ENCODE results near the gene WNT1. TPM values are rescaled to one million over a fixed set of nuclear protein-coding genes. Genes with fewer than 3 reads are reported as not detected.

WNT1 gene
- polyA plus RNA-seq, 3 donors from 2014 or later: 0.86 to 1.2 TPM; not detected in 1

DNA sequence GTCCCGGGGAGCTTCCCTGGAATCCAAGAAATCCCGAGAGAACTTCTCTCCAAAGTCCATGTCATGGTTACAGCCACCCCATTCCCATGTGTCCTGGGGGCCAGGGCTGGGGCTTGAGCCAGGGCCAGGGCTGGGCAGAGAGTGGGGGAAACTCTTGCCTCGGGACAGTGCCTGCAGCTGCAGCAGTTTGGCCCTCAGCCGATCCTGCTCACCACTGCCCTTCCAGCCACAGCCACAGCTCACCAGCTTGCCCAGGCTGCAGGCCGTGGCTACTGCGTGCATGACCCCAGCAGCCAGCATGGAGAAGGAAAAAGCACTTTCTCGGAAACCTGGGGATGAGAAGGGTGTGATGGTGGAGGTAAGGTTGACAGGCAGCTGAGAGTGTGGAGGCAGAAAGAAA, 10.1 kb upstream of the WNT1 start:
- Mint-ChIP-seq H3K27ac (peak overlapping the region in 1 of 6 donors; percentile 21), H3K9me3 (no peaks in the 10 kb centered on the region), H3K4me3 (no peak overlapping the region), H3K4me1 (peaks cover 31 to 34% of the 10 kb centered on the region in 2 donors), H3K36me3 (no peaks in the 10 kb centered on the region), H3K27me3 (ENCODE audit: low read depth in 3 of 3) (peaks cover 15 to 20% (median 19%) of the 10 kb centered on the region in 3 donors)
- DNase-seq: no peak

- Mint-ChIP-seq H3K27me3 (ENCODE audit: low read depth in 3 of 3) (peaks cover 15 to 24% (median 20%) of the 10 kb centered on the region in 3 donors), H3K4me3 (peak overlapping the region in 3 of 5 donors; percentile 23 to 52 (median 30)), H3K27ac (no peak overlapping the region), H3K36me3 (no peaks in the 10 kb centered on the region), H3K9me3 (no peaks in the 10 kb centered on the region), H3K4me1 (peaks cover 33 to 34% of the 10 kb centered on the region in 2 donors)
- no peak for DNase-seq
Observed at GRCh38 chr12:48968467-48968866, 9.7 kb upstream of the WNT1 start.

GRCh38 chr12:48969160-48969771, 8.9 kb upstream of the WNT1 start:
- Mint-ChIP-seq H3K4me1 (peaks cover 33 to 34% of the 10 kb centered on the region in 2 donors), H3K36me3 (no peaks in the 10 kb centered on the region), H3K27ac (no peak overlapping the region), H3K27me3 (ENCODE audit: low read depth in 3 of 3) (peaks cover 15 to 24% (median 18%) of the 10 kb centered on the region in 3 donors), H3K4me3 (peak overlapping the region in 4 of 5 donors; percentile 17 to 38 (median 27)), H3K9me3 (no peaks in the 10 kb centered on the region)
- no peak for DNase-seq

DNA sequence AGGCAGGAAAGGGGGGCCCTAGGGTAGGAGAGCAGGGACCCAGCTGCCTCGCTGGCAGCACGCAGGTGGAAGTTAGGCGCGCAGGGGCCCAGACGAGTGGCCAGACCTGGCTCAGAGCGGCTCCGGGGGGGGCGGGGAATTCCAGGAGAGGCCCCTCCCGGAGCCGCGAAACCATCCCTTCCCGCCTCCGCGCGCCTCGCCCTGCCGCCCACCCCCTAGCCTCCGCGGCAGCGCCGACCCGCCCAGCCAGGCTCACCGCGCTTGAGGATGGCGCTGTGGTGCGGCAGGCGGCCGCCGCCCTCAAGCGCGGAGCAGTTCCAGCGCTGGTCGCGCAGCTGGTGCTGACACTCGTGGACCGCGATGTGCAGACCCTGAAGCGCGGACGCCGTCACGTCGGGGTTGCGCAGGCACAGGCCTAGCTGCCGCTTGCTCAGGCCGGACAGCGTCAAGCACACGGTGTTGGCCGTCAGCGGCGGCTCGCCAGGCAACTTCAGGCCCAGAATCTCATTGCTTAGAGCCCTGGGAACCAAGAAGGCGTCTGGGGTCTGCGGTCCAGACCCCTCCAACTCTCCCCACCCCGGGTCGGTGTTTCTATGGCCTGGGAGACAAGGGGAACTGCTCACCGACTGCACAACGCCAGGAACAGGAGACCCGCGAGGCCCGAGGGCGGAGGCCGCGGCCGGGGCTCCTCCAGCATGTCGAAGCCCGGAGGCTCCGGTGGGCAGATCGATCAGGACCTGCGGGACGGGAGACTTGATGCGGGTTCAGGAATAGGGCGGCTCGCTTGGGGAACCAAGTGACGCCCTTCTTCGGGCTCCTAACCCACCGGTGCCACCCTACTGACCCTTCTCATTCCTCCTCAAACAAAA, 8.1 kb upstream of the WNT1 start:
- H3K4me3 Mint-ChIP-seq: peak overlapping the region; percentile 45 to 79 (median 68)
- H3K27me3 Mint-ChIP-seq (ENCODE audit: low read depth in 3 of 3): peaks cover 15 to 29% (median 18%) of the 10 kb centered on the region in 3 donors
- H3K9me3 Mint-ChIP-seq: no peaks in the 10 kb centered on the region
- no peaks in the 10 kb centered on the region for H3K36me3 Mint-ChIP-seq
- peaks cover 33 to 34% of the 10 kb centered on the region in 2 donors for H3K4me1 Mint-ChIP-seq
- H3K27ac Mint-ChIP-seq: peak overlapping the region in 1 of 6 donors; percentile 69
- DNase-seq: peak; percentile 26 to 43 (median 36)

DNA sequence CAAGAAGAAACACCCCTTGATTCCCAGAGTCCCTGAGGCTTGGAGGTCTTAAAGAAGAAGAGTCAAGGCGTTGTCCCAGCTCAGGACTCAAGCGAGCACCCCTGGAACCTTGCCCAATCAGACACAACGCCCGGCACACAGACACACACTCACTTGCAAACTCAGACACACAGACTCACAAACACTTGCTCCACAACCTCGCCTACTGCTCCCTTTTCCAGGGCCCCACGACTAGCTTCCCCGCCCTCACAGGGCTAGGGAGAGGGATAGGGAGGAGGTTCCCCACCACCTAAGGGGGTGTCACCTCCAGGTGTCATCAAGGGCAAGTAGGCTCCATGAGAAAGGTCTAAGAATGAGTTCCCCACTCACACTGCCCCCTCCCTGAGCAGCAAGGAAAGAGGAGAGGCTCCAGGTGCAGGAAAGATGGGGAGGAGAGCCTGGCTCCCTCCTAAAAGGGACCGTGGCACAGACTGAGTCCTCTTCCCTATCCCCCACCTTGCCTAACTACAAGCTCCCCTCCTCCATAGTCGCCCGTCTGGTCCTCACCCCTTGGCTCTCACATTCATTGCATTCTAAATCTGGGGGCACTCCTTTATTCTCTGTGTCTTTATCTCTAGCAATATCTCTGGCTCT, 7.3 kb upstream of the WNT1 start:
- H3K4me1 Mint-ChIP-seq: peaks cover 33 to 34% of the 10 kb centered on the region in 2 donors
- peak overlapping the region in 4 of 6 donors; percentile 2 to 71 (median 46) for H3K27ac Mint-ChIP-seq
- no peaks in the 10 kb centered on the region for H3K9me3 Mint-ChIP-seq
- peaks cover 17 to 29% (median 18%) of the 10 kb centered on the region in 3 donors for H3K27me3 Mint-ChIP-seq (ENCODE audit: low read depth in 3 of 3)
- H3K36me3 Mint-ChIP-seq: no peaks in the 10 kb centered on the region
- DNase-seq: no peak
- H3K4me3 Mint-ChIP-seq: peak overlapping the region; percentile 57 to 79 (median 68)

DNA sequence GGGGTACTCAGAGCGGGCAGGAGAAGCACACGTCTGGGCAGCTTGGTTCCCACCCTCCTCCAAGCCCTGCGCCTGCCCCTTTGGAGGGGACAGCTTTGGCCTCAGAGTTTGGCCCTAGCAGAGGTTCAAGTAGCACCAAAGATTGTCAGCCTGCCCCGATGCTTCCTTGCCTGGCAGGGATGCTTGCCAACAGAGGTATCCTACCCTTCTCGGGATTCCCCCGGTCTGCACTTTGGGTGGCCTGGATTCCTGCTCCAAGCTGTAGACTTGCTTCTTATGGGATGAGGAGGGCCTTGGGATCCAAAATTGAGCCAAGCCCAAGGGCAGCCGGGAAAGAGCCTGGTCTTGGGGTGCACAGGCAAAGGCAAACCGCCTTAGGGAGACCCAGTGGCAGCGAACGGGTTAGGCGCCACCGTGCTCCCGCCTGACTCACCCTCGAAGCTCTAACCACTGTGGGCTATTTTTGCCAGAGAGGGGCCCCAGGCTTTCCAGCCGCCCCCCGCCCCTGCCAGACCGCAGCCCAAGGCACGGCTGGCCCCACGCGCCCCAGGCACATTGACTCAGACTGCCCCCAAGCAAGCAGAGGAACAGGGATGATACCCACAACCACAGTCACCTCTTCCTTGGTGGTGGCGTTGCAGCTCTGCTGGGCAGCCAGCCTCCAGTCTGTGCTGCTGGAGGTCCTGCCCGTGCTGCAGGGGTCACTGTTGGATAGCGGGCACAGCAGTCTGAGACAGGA, 5.7 kb upstream of the WNT1 start:
- Mint-ChIP-seq H3K9me3 (no peaks in the 10 kb centered on the region), H3K36me3 (no peaks in the 10 kb centered on the region), H3K27ac (peak overlapping the region in 1 of 6 donors; percentile 51), H3K4me3 (peak overlapping the region in 4 of 5 donors; percentile 68 to 80 (median 79)), H3K27me3 (ENCODE audit: low read depth in 3 of 3) (peaks cover 19 to 33% (median 23%) of the 10 kb centered on the region in 3 donors), H3K4me1 (peaks cover 40% of the 10 kb centered on the region in 2 donors)
- DNase-seq: peak; percentile 49 to 51 (median 49)

DNA sequence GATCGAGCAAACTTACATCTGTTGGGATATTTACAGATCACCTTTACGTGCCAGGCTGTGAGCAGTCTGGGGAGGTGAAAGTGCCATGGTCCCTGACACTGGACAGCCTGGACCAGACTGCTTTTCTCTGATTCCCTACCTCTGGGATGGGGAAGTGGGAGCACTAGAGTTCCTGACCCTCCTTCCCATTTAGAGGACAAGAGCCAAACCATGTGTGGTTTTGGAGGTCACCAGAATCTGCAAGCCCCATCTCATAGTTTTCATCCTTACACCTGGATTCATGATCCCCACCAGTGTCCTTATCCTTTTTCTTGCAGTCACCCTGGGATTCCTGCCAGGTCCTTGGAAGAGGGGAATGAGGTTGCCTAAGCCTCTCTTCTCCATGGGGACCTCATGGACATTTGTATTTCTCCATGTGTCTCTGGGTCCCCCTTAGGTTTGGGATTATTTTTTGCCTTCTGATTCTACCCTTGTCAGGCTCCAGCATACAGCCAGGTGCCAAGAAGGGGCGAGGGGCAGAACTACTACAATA, 5.1 kb upstream of the WNT1 start:
- Mint-ChIP-seq H3K4me1 (peaks cover 46% of the 10 kb centered on the region in 2 donors), H3K27ac (peak overlapping the region in 1 of 6 donors; percentile 51), H3K36me3 (no peaks in the 10 kb centered on the region), H3K27me3 (ENCODE audit: low read depth in 3 of 3) (peaks cover 23 to 39% (median 28%) of the 10 kb centered on the region in 3 donors), H3K9me3 (no peaks in the 10 kb centered on the region), H3K4me3 (peak overlapping the region in 1 of 5 donors; percentile 79)
- DNase-seq: no peak

DNA sequence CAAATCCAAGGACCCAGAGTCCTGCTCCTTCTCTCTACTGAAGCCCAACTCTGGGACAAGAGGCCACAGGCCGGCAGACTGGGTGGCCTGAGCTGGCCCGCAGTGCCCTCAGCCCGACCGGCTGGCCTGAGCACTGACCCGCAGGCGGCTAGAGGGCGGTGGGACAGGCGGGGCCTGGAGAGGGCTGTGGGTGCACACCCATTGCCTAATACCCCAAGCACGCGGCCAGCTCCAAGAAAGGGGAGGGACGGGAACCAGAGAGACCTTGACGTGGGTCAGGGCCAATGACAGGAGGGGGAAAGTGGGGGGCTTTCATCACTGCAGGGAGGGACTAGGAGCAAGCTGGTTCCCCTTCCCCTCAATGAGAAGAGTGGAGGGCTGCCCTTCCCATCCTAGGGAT, 4.6 kb upstream of the WNT1 start:
- Mint-ChIP-seq H3K9me3 (no peaks in the 10 kb centered on the region), H3K27ac (no peak overlapping the region), H3K4me3 (no peak overlapping the region), H3K36me3 (no peaks in the 10 kb centered on the region), H3K4me1 (peaks cover 48% of the 10 kb centered on the region in 2 donors), H3K27me3 (ENCODE audit: low read depth in 3 of 3) (peaks cover 26 to 41% (median 28%) of the 10 kb centered on the region in 3 donors)
- no peak for DNase-seq

- Mint-ChIP-seq H3K4me3 (no peak overlapping the region), H3K9me3 (no peaks in the 10 kb centered on the region)
Observed at GRCh38 chr12:48973941-48974673, 4.0 kb upstream of the WNT1 start.

GRCh38 chr12:48977290-48978281, 536 bp upstream of the WNT1 start:
- Mint-ChIP-seq H3K4me3 (peak overlapping the region; percentile 63 to 81 (median 76)), H3K36me3 (no peaks in the 10 kb centered on the region), H3K27ac (peak overlapping the region; percentile 34 to 94 (median 90)), H3K27me3 (ENCODE audit: low read depth in 3 of 3) (peaks cover 26 to 53% (median 44%) of the 10 kb centered on the region in 3 donors), H3K4me1 (peaks cover 56 to 62% of the 10 kb centered on the region in 2 donors), H3K9me3 (no peaks in the 10 kb centered on the region)
- DNase-seq: peak; percentile 81 to 83 (median 82)

More at GRCh38 chr12:48973941-48974673, 4.0 kb upstream of the WNT1 start:
- Mint-ChIP-seq H3K36me3 (no peaks in the 10 kb centered on the region), H3K27me3 (ENCODE audit: low read depth in 3 of 3) (peaks cover 28 to 44% (median 29%) of the 10 kb centered on the region in 3 donors), H3K27ac (no peak overlapping the region), H3K4me1 (peaks cover 50 to 54% of the 10 kb centered on the region in 2 donors)
- DNase-seq: peak; percentile 41 to 46 (median 42)

- Mint-ChIP-seq H3K27ac (peak overlapping the region; percentile 80 to 95 (median 86)), H3K36me3 (no peaks in the 10 kb centered on the region), H3K9me3 (no peaks in the 10 kb centered on the region), H3K4me1 (peaks cover 54 to 56% of the 10 kb centered on the region in 2 donors), H3K4me3 (peak overlapping the region; percentile 86 to 94 (median 89)), H3K27me3 (ENCODE audit: low read depth in 3 of 3) (peaks cover 26 to 47% (median 46%) of the 10 kb centered on the region in 3 donors)
- peak in 2 of 3 donors; percentile 22 to 27 for DNase-seq
Observed at GRCh38 chr12:48978741-48979601, 849 bp downstream of the WNT1 start.

Measured in immature natural killer cell (primary cell).